ENCODE measurements around the gene MKRN2. TPM values are rescaled to one million over a fixed set of nuclear protein-coding genes. Genes with fewer than 3 reads are reported as not detected.

MKRN2 gene
- total and polyA plus RNA-seq, 2 of the 8 experiments (the other 6 are each of a cell fraction or from before 2014, with no cell fraction given): 15.3 to 17.6 TPM

DNA sequence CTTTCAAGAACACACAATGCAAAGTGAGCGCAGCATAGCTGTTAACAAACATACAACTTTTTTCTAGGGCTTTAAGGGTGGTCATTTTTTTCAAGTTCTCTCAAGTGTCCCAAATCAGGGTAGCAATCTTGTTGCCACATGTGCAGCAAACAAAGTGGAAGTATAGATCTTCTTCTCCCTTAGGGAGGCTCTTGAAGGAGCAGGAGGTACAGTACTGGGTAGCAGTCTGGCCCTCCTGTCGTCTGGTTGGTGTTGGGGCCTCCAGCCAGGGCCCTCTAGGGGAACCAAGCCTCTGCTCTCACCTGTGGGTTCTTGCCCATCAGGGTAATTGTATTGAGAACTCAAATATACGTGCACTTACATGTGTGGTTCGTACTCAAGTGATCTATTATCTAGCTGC lies 25.8 kb downstream of the MKRN2 start:
- H4K91ac ChIP-seq (replicated peaks; ENCODE audit: insufficient read length, low read length): no peak overlapping the region
- no peak overlapping the region for H2BK120ac ChIP-seq (replicated peaks; ENCODE audit: low read depth, low read length)
- DNase-seq (ENCODE audit: low read depth in 1 of 2, low spot score in 2 of 2) (no peak), FAIRE-seq (no peak)
- no peak overlapping the region for H2BK20ac ChIP-seq (ENCODE audit: low read length)
- no peaks in the 10 kb centered on the region for H3K79me1 ChIP-seq (ENCODE audit: low read depth, low read length)
- no peak overlapping the region for H2BK15ac ChIP-seq (ENCODE audit: low read length)
- H3K9ac ChIP-seq (replicated peaks in 1 of 4; ENCODE audit: extremely low read depth in 1 of 4, low read depth in 3 of 4, low read length in 3 of 4): no peak overlapping the region
- H3K18ac ChIP-seq (ENCODE audit: extremely low read depth, low read length): no peak overlapping the region
- peaks cover 4 to 8% of the 10 kb centered on the region in 2 experiments for H4K20me1 ChIP-seq (replicated peaks in 1 of 2; ENCODE audit: control insufficient read depth in 1 of 2, insufficient read depth in 2 of 2, low read length in 2 of 2)
- H2BK5ac ChIP-seq (ENCODE audit: low read depth, low read length): no peak overlapping the region
- no peak overlapping the region for H3K14ac ChIP-seq (ENCODE audit: insufficient read length)
- no peaks in the 10 kb centered on the region for H3K23me2 ChIP-seq (ENCODE audit: low read depth, low read length)
- no peaks in the 10 kb centered on the region for H3K4me1 ChIP-seq (replicated peaks in 1 of 4; ENCODE audit: control insufficient read depth in 3 of 4, insufficient read depth in 4 of 4, low read length in 3 of 4)
- TF ChIP-seq POLR2AphosphoS5 (IDR thresholded peaks at IDR 0.05; ENCODE audit: low read depth, low read length) (peak; percentile 45; the same call in 1 of the 2 replicates), EP300 (IDR thresholded peaks at IDR 0.05; ENCODE audit: borderline replicate concordance in 1 of 2, low read depth in 2 of 2, low read length in 2 of 2) (no peak)
- no peaks in the 10 kb centered on the region for H3K27me3 ChIP-seq (replicated peaks in 1 of 4; ENCODE audit: control insufficient read depth in 3 of 4, extremely low read depth in 1 of 4, insufficient read depth in 3 of 4, low read length in 3 of 4)
- no peak overlapping the region for H4K8ac ChIP-seq (ENCODE audit: extremely low read depth, insufficient read depth, low read length)
- no peak overlapping the region for H3K4ac ChIP-seq (replicated peaks; ENCODE audit: insufficient read length, low read depth, low read length)
- POLR2A ChIA-PET (ENCODE audit: partially characterized antibody): interaction anchor here (0.8 to 1.8 kb wide), 4 partner anchors 9 to 176 kb away, joined by 3 to 5 read pairs (median 4); partner anchors contain the start of gene TMEM40
- no peak overlapping the region for H3K4me2 ChIP-seq (ENCODE audit: insufficient read depth in 1 of 2, low read depth in 2 of 2, low read length in 2 of 2)
- CTCF ChIA-PET (ENCODE audit: partially characterized antibody): interaction anchor here (0.9 to 1.8 kb wide), 5 partner anchors 16 to 447 kb away, joined by 3 to 4 read pairs (median 3); partner anchors contain the start of gene MKRN2OS
- no peak overlapping the region for H2AK5ac ChIP-seq (ENCODE audit: low read depth, low read length)
- H3K9me3 ChIP-seq (ENCODE audit: insufficient read depth in 2 of 2, low read depth in 1 of 2, low read length in 1 of 2): no peaks in the 10 kb centered on the region
- 87% methylated on average over 4 of the region's 4 CpGs; no CpG with 5 or more reads in 1 of the 2 experiments for WGBS, 2 experiments (ENCODE audit: extremely low coverage in 1 of 2, insufficient coverage in 1 of 2, insufficient read length in 1 of 2, insufficient replicate concordance in 2 of 2, low coverage in 1 of 2, low lambda C conversion rate in 2 of 2, missing lambda C conversion rate in 1 of 2)
- no peak overlapping the region for H2BK12ac ChIP-seq (ENCODE audit: low read depth, low read length)
- H3K56ac ChIP-seq (replicated peaks; ENCODE audit: insufficient read length, low read depth, low read length): no peak overlapping the region
- H2AFZ ChIP-seq (ENCODE audit: low read length): no peak overlapping the region
- H3K36me3 ChIP-seq (ENCODE audit: control insufficient read depth in 2 of 4, insufficient read depth in 4 of 4, low read length in 3 of 4): peaks cover 22 to 67% (median 43%) of the 10 kb centered on the region in 4 experiments
- H3K4me3 ChIP-seq (ENCODE audit: extremely low read depth in 1 of 4, insufficient read depth in 2 of 4, low read depth in 3 of 4, low read length in 4 of 4): no peak overlapping the region
- H3K27ac ChIP-seq (ENCODE audit: low read depth, low read length): no peak overlapping the region
- no peak overlapping the region for H4K5ac ChIP-seq (ENCODE audit: insufficient read length, low read depth, low read length)
- H3K23ac ChIP-seq (ENCODE audit: insufficient read length): no peak overlapping the region
- no peaks in the 10 kb centered on the region for H3K79me2 ChIP-seq (ENCODE audit: control insufficient read depth in 1 of 2, insufficient read depth in 2 of 2, low read length in 2 of 2)
